Measurements from ENCODE around the gene KRI1.

Gene KRI1

DNA sequence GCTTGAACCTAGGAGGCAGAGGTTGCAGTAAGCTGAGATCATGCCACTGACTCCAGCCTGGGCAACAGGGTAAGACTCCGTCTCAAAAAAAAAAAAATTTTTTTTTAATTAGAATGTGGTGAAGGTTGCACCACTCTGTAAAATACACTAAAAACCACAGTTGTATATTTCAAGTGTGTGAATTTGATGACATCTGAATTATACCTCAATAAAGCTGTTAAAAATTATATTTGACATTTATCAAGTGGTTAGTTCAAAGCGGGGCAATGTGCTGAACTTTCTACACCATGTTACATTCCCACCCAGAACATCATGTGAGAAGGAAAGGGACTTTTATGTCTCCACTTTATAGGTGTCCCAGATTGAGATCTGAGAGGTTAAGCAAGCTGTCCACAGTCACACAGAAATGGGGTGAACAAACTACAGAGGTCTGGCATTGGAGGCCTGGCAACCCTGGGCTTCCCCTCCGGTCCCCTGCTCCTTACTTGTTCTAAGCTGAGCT lies 42.6 kb downstream of the KRI1 start:
- H3K27ac ChIP-seq: no peak overlapping the region
- TF ChIP-seq, protein P1, sequence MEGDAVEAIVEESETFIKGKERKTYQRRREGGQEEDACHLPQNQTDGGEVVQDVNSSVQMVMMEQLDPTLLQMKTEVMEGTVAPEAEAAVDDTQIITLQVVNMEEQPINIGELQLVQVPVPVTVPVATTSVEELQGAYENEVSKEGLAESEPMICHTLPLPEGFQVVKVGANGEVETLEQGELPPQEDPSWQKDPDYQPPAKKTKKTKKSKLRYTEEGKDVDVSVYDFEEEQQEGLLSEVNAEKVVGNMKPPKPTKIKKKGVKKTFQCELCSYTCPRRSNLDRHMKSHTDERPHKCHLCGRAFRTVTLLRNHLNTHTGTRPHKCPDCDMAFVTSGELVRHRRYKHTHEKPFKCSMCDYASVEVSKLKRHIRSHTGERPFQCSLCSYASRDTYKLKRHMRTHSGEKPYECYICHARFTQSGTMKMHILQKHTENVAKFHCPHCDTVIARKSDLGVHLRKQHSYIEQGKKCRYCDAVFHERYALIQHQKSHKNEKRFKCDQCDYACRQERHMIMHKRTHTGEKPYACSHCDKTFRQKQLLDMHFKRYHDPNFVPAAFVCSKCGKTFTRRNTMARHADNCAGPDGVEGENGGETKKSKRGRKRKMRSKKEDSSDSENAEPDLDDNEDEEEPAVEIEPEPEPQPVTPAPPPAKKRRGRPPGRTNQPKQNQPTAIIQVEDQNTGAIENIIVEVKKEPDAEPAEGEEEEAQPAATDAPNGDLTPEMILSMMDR (IDR thresholded peaks at IDR 0.05): no peak
- no peak for TF ChIP-seq ZFX (IDR thresholded peaks at IDR 0.05; ENCODE audit: borderline replicate concordance)

DNA sequence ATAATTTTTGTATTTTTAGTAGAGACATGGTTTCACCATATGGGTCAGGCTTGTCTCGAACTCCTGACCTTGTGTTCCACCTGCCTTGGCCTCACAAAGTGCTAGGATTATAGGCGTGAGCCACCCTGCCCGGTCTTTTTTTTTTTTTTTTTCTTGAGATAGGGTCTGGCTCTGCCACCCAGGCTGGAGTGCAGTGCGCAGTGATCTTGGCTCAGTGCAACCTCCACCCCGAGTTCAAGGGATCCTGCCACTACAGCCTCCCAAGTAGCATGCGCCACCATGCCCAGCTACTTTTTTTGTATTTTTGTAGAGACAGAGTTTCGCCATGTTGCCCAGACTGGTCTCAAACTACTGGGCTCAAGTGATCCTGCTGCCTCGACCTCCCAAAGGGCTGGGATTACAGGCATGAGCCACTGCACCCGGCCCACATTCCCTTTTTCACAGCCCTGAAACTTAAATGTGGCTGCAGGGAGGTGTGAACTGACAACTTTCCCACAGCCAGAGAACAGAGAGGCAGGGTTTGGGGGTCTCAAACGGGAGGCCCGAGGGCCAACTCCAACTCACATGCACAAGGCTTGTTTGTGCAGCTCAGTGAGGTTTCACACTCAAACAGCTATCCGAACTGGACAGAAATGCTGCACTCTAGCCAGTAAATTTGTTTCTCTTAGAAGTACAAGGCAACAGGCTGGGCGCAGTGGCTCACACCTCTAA lies 44.2 kb downstream of the KRI1 start:
- H3K27ac ChIP-seq: no peak overlapping the region
- TF ChIP-seq ZFX (IDR thresholded peaks at IDR 0.05; ENCODE audit: borderline replicate concordance): no peak
- TF ChIP-seq, protein P1 (IDR thresholded peaks at IDR 0.05): no peak

DNA sequence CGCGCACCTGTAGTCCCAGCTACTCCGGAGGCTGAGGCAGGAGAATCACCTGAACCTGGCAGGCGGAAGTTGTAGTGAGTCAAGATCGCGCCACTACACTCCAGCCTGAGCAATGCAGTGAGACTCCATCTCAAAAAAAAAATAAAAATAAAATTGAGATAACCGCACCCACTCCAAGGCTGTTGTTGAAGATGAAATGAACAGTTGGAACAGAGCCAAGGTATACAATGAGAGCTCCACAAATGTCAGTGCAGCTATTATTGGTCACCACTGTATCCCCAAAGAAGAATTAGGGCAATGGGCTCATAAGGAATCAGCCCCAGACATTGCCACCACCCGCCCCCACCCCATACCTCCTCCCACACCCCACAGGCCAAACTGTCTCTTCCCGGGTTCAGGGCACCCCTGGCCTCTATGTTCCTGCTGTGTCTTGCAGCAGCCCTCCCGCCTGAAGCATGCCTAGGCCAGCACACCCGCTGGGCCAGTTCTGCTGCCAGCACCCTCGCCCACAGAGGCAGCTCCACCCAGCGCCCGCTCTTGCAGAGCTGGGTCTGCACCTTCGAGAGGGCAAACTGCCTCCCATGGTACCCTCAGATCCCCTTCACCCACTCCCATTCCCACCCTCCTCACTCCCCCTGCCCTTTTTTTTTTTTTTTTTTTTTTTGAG lies 45.0 kb downstream of the KRI1 start:
- H3K27ac ChIP-seq: no peak overlapping the region
- TF ChIP-seq, protein P1 (IDR thresholded peaks at IDR 0.05): no peak
- no peak for TF ChIP-seq ZFX (IDR thresholded peaks at IDR 0.05; ENCODE audit: borderline replicate concordance)

DNA sequence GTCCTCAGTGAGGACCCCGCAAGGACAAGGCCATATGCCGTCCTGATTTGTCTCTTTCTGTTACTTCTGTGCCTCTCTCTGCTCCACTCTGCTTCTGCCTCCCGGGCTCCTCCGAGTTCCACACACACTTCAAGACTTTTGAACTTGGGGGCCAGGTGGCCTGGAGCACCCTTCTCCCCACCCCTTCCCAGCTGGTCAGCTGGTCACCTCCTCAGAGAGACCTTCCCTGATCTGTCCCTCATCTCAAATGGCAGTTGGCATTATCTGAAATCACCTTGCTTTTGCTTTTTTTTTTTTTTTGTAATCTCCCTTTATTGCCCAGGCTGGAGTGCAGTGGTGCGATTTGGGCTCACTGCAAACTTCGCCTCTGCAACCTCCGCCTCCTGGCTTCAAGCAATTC lies 46.4 kb downstream of the KRI1 start:
- TF ChIP-seq, protein P1 (IDR thresholded peaks at IDR 0.05): no peak
- TF ChIP-seq ZFX (IDR thresholded peaks at IDR 0.05; ENCODE audit: borderline replicate concordance): no peak
- H3K27ac ChIP-seq: no peak overlapping the region

DNA sequence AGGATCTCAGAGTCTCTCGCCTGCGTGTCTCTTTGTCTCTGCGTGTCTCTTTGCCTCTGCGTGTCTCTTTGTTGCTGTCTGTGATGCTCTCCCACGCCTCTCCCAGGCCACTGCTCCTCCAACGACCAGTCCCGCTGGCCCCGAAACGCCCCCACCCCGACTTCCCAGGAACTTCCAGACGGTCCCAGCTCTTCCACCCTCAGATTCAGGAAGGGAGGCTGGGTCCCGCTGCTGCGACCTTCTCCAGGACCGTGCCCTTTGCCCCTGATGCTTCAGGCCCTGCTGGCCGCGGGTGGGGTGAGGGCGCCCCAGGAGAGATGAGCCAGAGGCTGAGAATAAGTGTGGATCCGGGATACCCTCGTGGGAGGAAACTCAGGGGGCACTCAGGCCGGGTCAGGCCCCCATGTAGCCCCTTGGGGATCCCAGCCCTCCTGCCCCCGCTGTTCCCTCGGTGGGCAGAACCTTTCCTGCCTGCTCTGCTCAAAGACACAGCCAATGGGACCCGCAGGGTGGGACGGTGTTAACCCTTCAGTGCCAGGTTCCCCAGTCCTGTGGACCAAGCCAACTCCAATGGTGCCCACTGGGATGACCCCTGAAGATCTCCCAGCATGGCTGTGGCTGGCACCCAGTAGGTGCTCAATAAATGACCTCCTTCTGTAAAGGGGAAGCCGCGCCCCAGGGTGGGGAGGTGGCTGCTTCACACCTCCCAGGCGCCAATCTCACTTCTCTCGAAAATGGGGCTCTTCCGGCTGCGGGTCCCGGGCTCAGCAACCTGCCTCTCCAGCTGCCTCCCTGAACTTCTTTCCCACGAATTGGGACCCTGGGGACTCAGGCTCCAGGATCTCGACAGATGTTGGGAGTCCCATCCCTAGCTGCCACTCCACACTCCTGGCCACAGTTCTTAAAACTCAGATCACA lies 47.1 kb downstream of the KRI1 start:
- H3K27ac ChIP-seq: peak overlapping the region; percentile 26; the same call in 1 of the 2 replicates
- TF ChIP-seq, protein P1 (IDR thresholded peaks at IDR 0.05): no peak
- no peak for TF ChIP-seq ZFX (IDR thresholded peaks at IDR 0.05; ENCODE audit: borderline replicate concordance)

DNA sequence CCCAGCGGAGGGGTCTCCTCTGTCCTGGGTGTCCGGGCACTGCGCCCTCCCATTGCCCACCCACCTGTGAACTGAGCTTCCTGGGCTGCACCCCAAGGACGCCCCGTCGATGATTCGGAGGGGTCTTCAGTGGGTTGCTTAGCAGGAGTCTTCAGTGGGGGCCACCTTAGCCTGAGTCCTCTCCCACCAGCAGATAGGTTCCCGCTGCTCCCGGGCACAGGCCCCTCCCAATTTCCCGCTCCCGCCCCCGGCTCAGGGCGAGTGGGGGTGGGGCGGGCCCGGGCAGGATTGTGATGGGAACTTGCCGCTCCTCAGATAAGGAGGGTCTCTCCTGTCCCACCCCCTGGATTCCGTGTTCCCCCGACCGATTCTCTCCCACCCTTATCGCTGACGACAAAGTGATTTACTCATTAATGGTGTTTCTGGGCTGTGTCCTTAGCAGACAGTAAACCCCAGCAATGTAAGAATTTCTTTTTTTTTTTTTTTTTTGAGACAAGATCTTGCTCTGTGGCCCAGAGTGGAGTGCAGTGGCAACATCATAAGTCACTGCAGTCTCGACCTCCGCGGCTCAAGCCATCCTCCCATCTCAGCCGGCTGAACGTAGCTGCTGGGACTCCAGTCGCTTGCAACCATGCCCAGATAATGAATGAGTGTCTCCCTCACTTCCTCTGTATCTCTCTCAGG lies 47.9 kb downstream of the KRI1 start:
- H3K27ac ChIP-seq: peak overlapping the region; percentile 26; the same call in 1 of the 2 replicates
- no peak for TF ChIP-seq ZFX (IDR thresholded peaks at IDR 0.05; ENCODE audit: borderline replicate concordance)
- TF ChIP-seq, protein P1 (IDR thresholded peaks at IDR 0.05): no peak
